Measurements from ENCODE around the gene TGM3.

- no peak for TF ChIP-seq CTCF (optimal IDR thresholded peaks at IDR 0.05 in 1 of 3, IDR thresholded peaks at IDR 0.05 in 1 of 3, conservative IDR thresholded peaks at IDR 0.05 in 1 of 3; ENCODE audit: extremely low read depth in 1 of 3, insufficient read depth in 2 of 3, low read length in 3 of 3)
- TF ChIP-seq EZH2 (IDR thresholded peaks at IDR 0.05; ENCODE audit: low read length) = no peak
These were observed 42.7 kb downstream of the TGM3 start for GRCh38 chr20:2338411-2339066.
